Kidney tubule cell (primary cell): ENCODE data around the gene DMRT2.

Experiments
- DNase-seq: peaks from one replicate; pipeline ENCODE4 v3.0.0-alpha.2; 2018; ENCODE audit warnings: low spot score

Gene DMRT2

GRCh38 chr9:1047591-1048230 lies 2.4 kb upstream of the DMRT2 start:
- DNase-seq, result peak; percentile 7

GRCh38 chr9:1048231-1048619 lies 1.9 kb upstream of the DMRT2 start:
- no peak for DNase-seq

GRCh38 chr9:1048811-1049210 lies 1.3 kb upstream of the DMRT2 start:
- DNase-seq, result no peak

- DNase-seq, result peak; percentile 14
Measured at GRCh38 chr9:1049641-1050040, 516 bp upstream of the DMRT2 start.

GRCh38 chr9:1051210-1051583 lies 1.0 kb downstream of the DMRT2 start:
- no peak for DNase-seq

GRCh38 chr9:1051584-1052275 lies 1.6 kb downstream of the DMRT2 start:
- peak; percentile 45 for DNase-seq

GRCh38 chr9:1052365-1053281 lies 2.5 kb downstream of the DMRT2 start:
- DNase-seq, result no peak

- DNase-seq, result no peak
Measured at GRCh38 chr9:1053282-1053621, 3.1 kb downstream of the DMRT2 start.

- no peak for DNase-seq
Measured at GRCh38 chr9:1053986-1054425, 3.8 kb downstream of the DMRT2 start.

GRCh38 chr9:1055166-1055565 lies 5.0 kb downstream of the DMRT2 start:
- no peak for DNase-seq

- DNase-seq, result no peak
Measured at GRCh38 chr9:1057910-1058309, 7.8 kb downstream of the DMRT2 start.

- no peak for DNase-seq
Measured at GRCh38 chr9:1058826-1059487, 8.8 kb downstream of the DMRT2 start.

- no peak for DNase-seq
Measured at GRCh38 chr9:1065130-1065529, 15.0 kb downstream of the DMRT2 start.

GRCh38 chr9:1070692-1071091 lies 20.5 kb downstream of the DMRT2 start:
- no peak for DNase-seq

GRCh38 chr9:1071730-1072129 lies 21.6 kb downstream of the DMRT2 start:
- peak; percentile 22 for DNase-seq

GRCh38 chr9:1073497-1073896 lies 23.3 kb downstream of the DMRT2 start:
- DNase-seq, result no peak

GRCh38 chr9:1077616-1078015 lies 27.5 kb downstream of the DMRT2 start:
- peak; percentile 11 for DNase-seq

GRCh38 chr9:1083325-1083913 lies 33.3 kb downstream of the DMRT2 start:
- DNase-seq, result peak; percentile 6

GRCh38 chr9:1085086-1085485 lies 34.9 kb downstream of the DMRT2 start:
- no peak for DNase-seq

- DNase-seq, result no peak
Measured at GRCh38 chr9:1086517-1086916, 36.4 kb downstream of the DMRT2 start.

- no peak for DNase-seq
Measured at GRCh38 chr9:1087120-1087881, 37.1 kb downstream of the DMRT2 start.
